Measurements from ENCODE around the gene SLC22A15. TPM values are rescaled to one million over a fixed set of nuclear protein-coding genes. Genes with fewer than 3 reads are reported as not detected.

Gene SLC22A15
- total RNA-seq, 2 donors from 2014 or later = 8.3 to 15.6 TPM

- WGBS, 2 experiments (ENCODE audit: insufficient coverage in 1 of 2, insufficient read length in 1 of 2) = 92 to 93% methylated on average over 2 of the region's 2 CpGs
- no peak overlapping the region for H3K27ac Mint-ChIP-seq
- H3K9ac ChIP-seq (ENCODE audit: extremely low read depth, low read length, poor library complexity, severe bottlenecking) = no peak overlapping the region
- no peak for TF ChIP-seq CTCF (conservative IDR thresholded peaks at IDR 0.05)
- peaks cover 78% of the 10 kb centered on the region for H3K36me3 ChIP-seq (ENCODE audit: control insufficient read depth, insufficient read depth, low read length)
- no peaks in the 10 kb centered on the region for H3K9me3 ChIP-seq (ENCODE audit: control insufficient read depth, low read length)
- H3K9me3 Mint-ChIP-seq = no peaks in the 10 kb centered on the region
- no peak overlapping the region for H3K4me3 Mint-ChIP-seq
- no peaks in the 10 kb centered on the region for H3K4me1 ChIP-seq (ENCODE audit: control insufficient read depth, insufficient read depth, low read length)
- H3K36me3 Mint-ChIP-seq (ENCODE audit: low read depth) = peaks cover 38% of the 10 kb centered on the region
- H3K27me3 ChIP-seq (ENCODE audit: control insufficient read depth, insufficient read depth, low read length, poor library complexity, severe bottlenecking) = no peaks in the 10 kb centered on the region
- H3K27ac ChIP-seq (ENCODE audit: low read depth, low read length) = no peak overlapping the region
- no peak overlapping the region for H3K4me3 ChIP-seq (ENCODE audit: low read length)
- no peaks in the 10 kb centered on the region for H3K27me3 Mint-ChIP-seq (ENCODE audit: insufficient read depth)
- H3K4me1 Mint-ChIP-seq = no peaks in the 10 kb centered on the region
- DNase-seq = no peak
These were observed 91.2 kb downstream of the SLC22A15 start for GRCh38 chr1:116067566-116067890.

GRCh38 chr1:116075575-116075974, 99.3 kb downstream of the SLC22A15 start:
- no peak for TF ChIP-seq CTCF (conservative IDR thresholded peaks at IDR 0.05)
- Histone ChIP-seq H3K27ac (ENCODE audit: low read depth, low read length) (no peak overlapping the region), H3K27me3 (ENCODE audit: control insufficient read depth, insufficient read depth, low read length, poor library complexity, severe bottlenecking) (no peaks in the 10 kb centered on the region), H3K9me3 (ENCODE audit: control insufficient read depth, low read length) (no peaks in the 10 kb centered on the region), H3K9ac (ENCODE audit: extremely low read depth, low read length, poor library complexity, severe bottlenecking) (no peak overlapping the region), H3K4me3 (ENCODE audit: low read length) (no peak overlapping the region), H3K4me1 (ENCODE audit: control insufficient read depth, insufficient read depth, low read length) (no peaks in the 10 kb centered on the region), H3K36me3 (ENCODE audit: control insufficient read depth, insufficient read depth, low read length) (peaks cover 28% of the 10 kb centered on the region)
- no peaks in the 10 kb centered on the region for H3K27me3 Mint-ChIP-seq (ENCODE audit: insufficient read depth)
- no peak overlapping the region for H3K4me3 Mint-ChIP-seq
- no peaks in the 10 kb centered on the region for H3K4me1 Mint-ChIP-seq
- no CpG with 5 or more reads among the region's 1 CpG for WGBS, 2 experiments (ENCODE audit: insufficient coverage in 1 of 2, insufficient read length in 1 of 2)
- no peak for DNase-seq
- no peaks in the 10 kb centered on the region for H3K9me3 Mint-ChIP-seq
- no peak overlapping the region for H3K27ac Mint-ChIP-seq
- H3K36me3 Mint-ChIP-seq (ENCODE audit: low read depth) = peaks cover 9% of the 10 kb centered on the region

- WGBS, 2 experiments (ENCODE audit: insufficient coverage in 1 of 2, insufficient read length in 1 of 2) = 90 to 96% methylated on average over 4 of the region's 4 CpGs
These were observed 99.7 kb downstream of the SLC22A15 start for GRCh38 chr1:116075990-116076389.

More at GRCh38 chr1:116075990-116076389, 99.7 kb downstream of the SLC22A15 start:
- Histone ChIP-seq H3K27me3 (ENCODE audit: control insufficient read depth, insufficient read depth, low read length, poor library complexity, severe bottlenecking) (no peaks in the 10 kb centered on the region), H3K9me3 (ENCODE audit: control insufficient read depth, low read length) (no peaks in the 10 kb centered on the region), H3K27ac (ENCODE audit: low read depth, low read length) (no peak overlapping the region), H3K36me3 (ENCODE audit: control insufficient read depth, insufficient read depth, low read length) (peaks cover 23% of the 10 kb centered on the region), H3K4me3 (ENCODE audit: low read length) (no peak overlapping the region), H3K9ac (ENCODE audit: extremely low read depth, low read length, poor library complexity, severe bottlenecking) (no peak overlapping the region), H3K4me1 (ENCODE audit: control insufficient read depth, insufficient read depth, low read length) (no peaks in the 10 kb centered on the region)
- no peak overlapping the region for H3K27ac Mint-ChIP-seq
- no peaks in the 10 kb centered on the region for H3K27me3 Mint-ChIP-seq (ENCODE audit: insufficient read depth)
- peaks cover 9% of the 10 kb centered on the region for H3K36me3 Mint-ChIP-seq (ENCODE audit: low read depth)
- no peak for DNase-seq
- no peak for TF ChIP-seq CTCF (conservative IDR thresholded peaks at IDR 0.05)
- no peaks in the 10 kb centered on the region for H3K9me3 Mint-ChIP-seq
- H3K4me1 Mint-ChIP-seq = no peaks in the 10 kb centered on the region
- H3K4me3 Mint-ChIP-seq = no peak overlapping the region
